HK-2 (cell line): ENCODE results near the gene SLC27A4.

ENCODE experiments used
- DNase-seq: peaks from one replicate; pipeline ENCODE4 v3.0.0-alpha.2; 2018; ENCODE audit not compliant: unreplicated experiment

SLC27A4 gene

GRCh38 chr9:128391956-128392301 lies 51.6 kb downstream of the SLC27A4 start:
- DNase-seq: no peak

- DNase-seq: no peak
These were observed 52.2 kb downstream of the SLC27A4 start for GRCh38 chr9:128392302-128393144.

GRCh38 chr9:128393145-128393775 lies 52.9 kb downstream of the SLC27A4 start:
- no peak for DNase-seq

- no peak for DNase-seq
These were observed 53.6 kb downstream of the SLC27A4 start for GRCh38 chr9:128393970-128394369.

- no peak for DNase-seq
These were observed 54.2 kb downstream of the SLC27A4 start for GRCh38 chr9:128394379-128395168.

- DNase-seq: no peak
These were observed 56.8 kb downstream of the SLC27A4 start for GRCh38 chr9:128396970-128397613.

GRCh38 chr9:128397831-128398230 lies 57.5 kb downstream of the SLC27A4 start:
- DNase-seq: no peak

- DNase-seq: no peak
These were observed 59.5 kb downstream of the SLC27A4 start for GRCh38 chr9:128399861-128400260.

- DNase-seq: no peak
These were observed 64.2 kb downstream of the SLC27A4 start for GRCh38 chr9:128404560-128404959.

- DNase-seq: no peak
These were observed 64.9 kb downstream of the SLC27A4 start for GRCh38 chr9:128405077-128405779.

- no peak for DNase-seq
These were observed 65.4 kb downstream of the SLC27A4 start for GRCh38 chr9:128405780-128406171.

- no peak for DNase-seq
These were observed 66.6 kb downstream of the SLC27A4 start for GRCh38 chr9:128406848-128407391.

GRCh38 chr9:128408963-128409431 lies 68.7 kb downstream of the SLC27A4 start:
- DNase-seq: no peak

GRCh38 chr9:128409450-128409849 lies 69.1 kb downstream of the SLC27A4 start:
- no peak for DNase-seq

- no peak for DNase-seq
These were observed 69.7 kb downstream of the SLC27A4 start for GRCh38 chr9:128409978-128410377.
